Caki2 (cell line): ENCODE measurements around the gene LCP2. TPM values are rescaled to one million over a fixed set of nuclear protein-coding genes. Genes with fewer than 3 reads are reported as not detected.
A peak's percentile ranks its signal among the peaks of the same experiment; 100 is the strongest.

ENCODE experiments used
- DNase-seq: peaks from one replicate; pipeline ENCODE4 v3.0.0-alpha.2; 2015; ENCODE audit warnings: low read depth
- in situ Hi-C: cut with HindIII; loops from 2 replicates; pipeline ENCODE4 v1.10.0; 2016; ENCODE audit warnings: low sequenced_read_pairs, low pct_unique_long_range_greater_than_20kb, mixed read lengths
- total RNA-seq: library from RNA; depleted of rRNA; stranded (reverse); fragments of >200 nt; shearing (Covaris generic); gene quantifications from 2 replicates; pipeline ENCODE4 v1.2.3, GENCODE V29; 2014; ENCODE audit warnings: low replicate concordance

Gene LCP2
- total RNA-seq, 1 experiment from 2014 or later, result not detected

- in situ Hi-C loops, result no loop called here
Measured at GRCh38 chr5:170235876-170236864, 61.4 kb downstream of the LCP2 start.

DNA sequence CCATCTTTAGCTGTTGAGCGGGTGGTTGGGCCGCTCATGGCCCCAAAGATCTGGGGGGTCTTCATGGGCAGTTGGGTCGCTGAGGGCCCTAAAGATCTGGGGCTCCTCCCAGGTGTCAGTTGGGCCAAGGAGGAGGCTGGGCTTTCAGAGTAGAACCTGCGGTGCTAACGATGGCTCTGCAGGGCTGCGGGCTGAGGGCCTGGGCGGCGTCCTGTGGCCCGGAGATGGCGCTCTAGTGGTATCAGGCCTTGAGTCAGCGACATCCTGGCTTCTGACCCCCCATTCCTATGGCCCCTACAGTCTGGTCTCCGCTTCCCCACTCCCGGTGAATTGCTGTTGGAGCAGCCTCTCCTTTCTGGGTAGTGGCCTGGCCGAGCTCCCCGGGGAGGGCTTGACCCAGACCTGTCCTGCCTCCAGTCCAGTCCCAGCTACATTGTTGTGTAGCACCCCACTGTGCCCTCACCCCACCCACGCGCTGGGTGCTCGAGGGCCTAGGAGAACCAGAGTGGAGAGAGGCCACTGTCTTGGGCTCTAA lies 64.2 kb downstream of the LCP2 start:
- in situ Hi-C loops, result no loop called here
- DNase-seq, result no peak

More at GRCh38 chr5:170235876-170236864, 61.4 kb downstream of the LCP2 start:
- DNase-seq, result no peak

- no peak for DNase-seq
- in situ Hi-C loops, result no loop called here
Measured at GRCh38 chr5:170232786-170233185, 64.8 kb downstream of the LCP2 start, which contains the start of gene C5orf58. Gene C5orf58, plus strand, starts transcription at chr5:170232985. Its CDS starts 1,992 bp downstream, at chr5:170234977.

- in situ Hi-C loops, result no loop called here
- DNase-seq, result no peak
Measured at GRCh38 chr5:170228762-170229435, 68.7 kb downstream of the LCP2 start.

DNA sequence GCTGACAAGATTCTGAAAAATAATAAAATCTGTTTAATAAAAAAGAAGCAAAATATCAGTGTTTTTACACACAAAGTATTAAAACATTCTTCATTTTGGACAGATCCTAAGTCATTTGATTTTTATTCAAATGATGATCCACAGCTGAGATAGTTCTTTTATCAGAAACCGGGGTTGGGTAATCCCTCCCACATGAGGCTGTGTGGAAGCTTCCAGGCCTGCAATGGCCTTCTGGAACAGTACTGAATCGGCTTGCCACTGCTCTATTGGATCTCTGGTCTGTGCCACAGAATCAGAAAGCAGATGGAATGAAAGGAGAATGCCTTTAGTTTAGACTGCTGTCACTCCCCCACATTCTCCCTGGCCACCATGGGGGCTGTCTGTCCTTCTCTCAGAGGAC lies 70.9 kb downstream of the LCP2 start:
- in situ Hi-C loops, result no loop called here

DNA sequence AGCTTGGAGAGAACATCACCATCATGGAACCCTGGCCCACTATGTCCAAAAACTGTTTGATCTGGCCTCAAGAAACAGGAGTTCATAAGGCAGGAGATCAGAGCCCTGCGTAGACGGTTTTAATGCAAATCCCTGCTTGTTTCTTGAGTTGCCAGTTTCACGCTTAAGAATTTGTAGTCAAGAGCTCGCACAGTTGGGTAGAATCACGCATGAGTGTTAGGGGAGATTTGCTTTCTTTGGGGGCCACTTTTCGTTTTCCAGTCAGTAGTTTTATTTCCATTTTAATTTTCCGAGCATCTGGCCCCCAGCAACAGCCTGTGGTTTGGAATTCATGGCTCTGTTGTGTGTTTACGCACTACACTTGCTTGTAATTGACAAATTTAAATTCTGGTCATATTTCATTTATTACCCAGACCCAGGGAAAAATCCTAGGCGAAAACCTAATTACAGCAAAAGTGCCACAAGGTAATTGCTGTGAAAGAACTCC lies 71.4 kb downstream of the LCP2 start:
- DNase-seq, result no peak
- in situ Hi-C loops, result no loop called here

More for the DNA sequence above, 70.9 kb downstream of the LCP2 start:
- DNase-seq, result no peak

DNA sequence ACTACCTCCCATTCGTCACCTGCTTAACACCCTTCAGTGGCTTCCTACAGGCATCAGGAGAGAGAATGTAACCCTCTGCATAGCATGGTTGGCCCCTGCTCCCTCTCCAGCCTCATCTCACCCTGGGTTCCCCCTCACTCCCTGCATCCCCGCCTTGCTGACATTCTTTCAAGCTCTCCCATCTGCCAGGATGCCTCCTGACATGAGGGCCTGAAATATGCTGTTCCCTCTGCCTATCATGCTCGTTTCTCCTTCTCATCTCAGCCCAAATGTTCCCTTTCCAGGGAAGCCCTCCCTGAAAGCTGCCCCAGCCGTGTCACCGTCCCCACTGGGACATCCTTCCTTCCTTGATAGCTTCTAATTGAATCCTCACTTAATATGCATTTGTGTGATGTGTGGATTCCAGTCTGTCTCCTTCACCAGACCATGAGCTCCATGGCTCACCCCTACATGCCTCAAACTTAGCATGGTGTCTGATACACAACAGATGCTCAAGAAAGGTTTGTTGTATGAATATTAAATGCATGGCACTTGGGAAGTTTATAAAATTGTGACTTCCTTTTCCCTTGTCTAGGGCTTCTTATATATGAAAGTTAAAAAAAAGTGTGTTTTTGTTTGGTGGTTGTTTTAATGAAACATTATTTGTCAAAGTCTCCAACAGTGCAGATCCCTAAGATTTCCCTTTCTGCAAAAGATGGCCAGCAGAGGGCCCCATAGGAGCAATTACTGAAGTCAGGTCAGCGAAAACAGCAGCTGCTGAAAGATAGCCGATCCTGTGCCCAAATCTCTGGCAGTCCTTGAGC lies 72.0 kb downstream of the LCP2 start:
- DNase-seq, result peak; percentile 48
- in situ Hi-C loops, result no loop called here

GRCh38 chr5:170223906-170224305 lies 73.7 kb downstream of the LCP2 start:
- DNase-seq, result no peak
- in situ Hi-C loops, result no loop called here

- in situ Hi-C loops, result no loop called here
- DNase-seq, result no peak
Measured at GRCh38 chr5:170223360-170223759, 74.2 kb downstream of the LCP2 start.

- no peak for DNase-seq
- in situ Hi-C loops, result no loop called here
Measured at GRCh38 chr5:170221327-170221741, 76.2 kb downstream of the LCP2 start.

GRCh38 chr5:170220191-170220590 lies 77.4 kb downstream of the LCP2 start:
- DNase-seq, result no peak
- in situ Hi-C loops, result no loop called here

GRCh38 chr5:170219615-170220014 lies 78.0 kb downstream of the LCP2 start:
- peak; percentile 86 for DNase-seq
- in situ Hi-C loops, result no loop called here

DNA sequence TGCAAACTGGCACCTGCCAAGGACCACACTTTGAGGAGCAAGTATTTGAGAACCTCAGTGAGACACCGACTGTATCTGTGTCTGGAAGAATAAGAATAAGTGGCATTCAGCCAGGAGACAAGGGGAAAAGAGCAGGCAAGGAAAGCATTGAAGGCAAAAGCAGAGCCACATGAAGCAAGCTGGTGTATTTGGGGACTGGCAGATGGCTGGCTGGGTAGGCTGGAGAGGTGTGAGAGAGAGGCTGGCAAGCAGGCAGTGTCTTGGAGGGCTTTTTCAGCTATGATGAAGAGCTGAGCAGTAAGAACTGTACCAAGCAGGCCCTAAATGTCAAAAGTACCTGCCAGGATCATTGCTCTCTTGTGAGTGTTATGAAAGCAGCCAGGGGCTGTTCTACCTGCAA lies 78.9 kb downstream of the LCP2 start:
- no peak for DNase-seq
- in situ Hi-C loops, result no loop called here

DNA sequence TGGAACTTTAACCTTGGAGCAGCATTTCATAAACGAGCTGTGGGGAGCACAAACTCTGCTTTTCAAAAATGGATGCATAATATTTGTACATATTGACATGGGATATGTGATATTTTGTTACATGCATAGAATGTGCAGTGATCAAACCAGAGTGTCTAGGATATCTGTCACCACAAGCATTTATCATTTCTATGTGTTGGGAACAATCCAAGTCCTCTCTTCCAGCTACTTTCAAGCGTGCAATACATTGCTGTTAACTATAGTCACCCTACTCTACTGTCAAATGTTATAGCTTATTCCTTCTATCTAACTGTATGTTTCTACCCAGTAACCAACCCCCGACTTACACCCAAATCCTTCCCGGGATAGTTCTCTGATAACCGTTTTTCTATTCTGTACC lies 79.7 kb downstream of the LCP2 start:
- no peak for DNase-seq
- in situ Hi-C loops, result no loop called here

- in situ Hi-C loops, result no loop called here
- peak; percentile 49 for DNase-seq
Measured at GRCh38 chr5:170216257-170216864, 81.2 kb downstream of the LCP2 start.

DNA sequence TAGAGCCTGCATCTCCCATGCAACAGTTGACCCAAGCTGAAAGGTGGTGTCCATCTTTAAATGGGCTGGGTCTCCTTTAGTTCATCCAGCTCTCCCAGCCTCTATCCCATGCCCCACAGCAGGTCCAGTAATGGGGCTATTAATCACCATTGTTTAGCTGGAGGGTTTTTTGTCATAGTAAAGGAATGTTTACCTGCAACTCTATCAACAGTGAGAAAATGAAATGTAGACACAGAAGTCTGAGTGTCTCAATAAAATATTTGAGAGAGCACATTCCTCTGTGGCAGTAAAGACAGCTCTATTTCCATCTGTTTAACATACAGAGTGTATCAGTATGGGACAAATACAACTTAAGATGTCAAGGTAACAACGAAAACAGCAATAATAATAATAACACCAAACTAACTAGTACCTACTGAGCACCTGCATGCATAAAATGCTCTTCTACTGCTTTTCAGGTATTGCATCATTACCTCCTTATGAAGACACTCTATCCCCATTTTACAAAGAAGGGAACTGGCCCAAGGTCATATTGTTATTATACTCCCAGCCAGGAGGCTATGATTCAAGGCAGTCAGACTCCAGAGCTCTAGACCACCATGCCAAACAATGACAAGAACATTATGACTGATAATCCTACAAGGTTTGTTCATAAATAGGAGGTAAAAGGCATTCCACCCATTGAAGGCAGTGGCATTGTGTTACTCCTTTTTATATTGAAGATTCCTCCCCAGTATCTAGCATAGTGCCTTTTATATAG lies 85.8 kb downstream of the LCP2 start:
- in situ Hi-C loops, result no loop called here
- peak; percentile 33 for DNase-seq

DNA sequence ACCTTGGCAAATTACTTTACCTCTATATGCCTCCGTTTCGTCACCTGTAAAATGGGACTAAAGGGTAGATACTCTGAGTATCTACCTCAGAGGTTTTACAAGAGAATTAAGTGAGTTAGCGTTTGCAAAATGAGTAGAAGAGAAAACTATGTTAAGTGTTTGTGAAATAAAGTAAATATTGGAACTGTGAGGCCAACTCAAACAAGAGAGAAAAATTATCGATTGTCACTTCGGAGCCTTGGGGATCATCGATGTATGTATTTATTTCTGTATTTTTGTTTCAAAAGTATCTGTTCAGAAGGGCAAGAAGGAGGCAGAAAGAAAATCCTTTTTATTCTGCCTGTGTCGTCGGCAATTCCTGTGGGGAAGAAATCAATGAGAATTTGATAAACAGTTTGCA lies 90.6 kb downstream of the LCP2 start:
- in situ Hi-C loops, result no loop called here
- no peak for DNase-seq
